ENCODE measurements around the gene RGS10. TPM values are rescaled to one million over a fixed set of nuclear protein-coding genes. Genes with fewer than 3 reads are reported as not detected.

The RGS10 gene
- total RNA-seq, 1 experiment from 2014 or later: 16.6 TPM

DNA sequence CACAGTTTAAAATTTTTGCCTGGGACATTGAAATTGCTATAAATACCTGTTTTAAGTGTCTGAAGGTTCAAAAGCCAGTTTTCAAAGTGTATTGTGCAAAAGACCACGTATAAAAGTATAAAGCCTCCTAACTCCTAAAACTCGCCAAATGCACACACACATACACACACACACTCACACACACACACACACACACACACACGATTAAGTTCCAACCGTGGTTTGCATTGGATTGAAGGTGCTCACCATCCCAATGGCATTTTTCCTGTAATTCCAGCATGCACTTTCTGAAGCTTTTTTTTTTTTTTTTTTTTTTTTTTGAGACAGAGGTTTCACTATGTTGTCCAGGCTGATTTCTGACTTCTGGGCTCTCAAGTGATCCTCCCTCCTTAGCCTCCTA lies 2.8 kb upstream of the RGS10 start:
- POLR2A ChIA-PET (ENCODE audit: low non-redundant PET): no interaction called here
- H3K4me1 ChIP-seq (ENCODE audit: insufficient read depth, low read length, poor library complexity, severe bottlenecking): peaks cover 42% of the 10 kb centered on the region
- no peak for DNase-seq (ENCODE audit: low spot score)
- TF ChIP-seq, protein P1, sequence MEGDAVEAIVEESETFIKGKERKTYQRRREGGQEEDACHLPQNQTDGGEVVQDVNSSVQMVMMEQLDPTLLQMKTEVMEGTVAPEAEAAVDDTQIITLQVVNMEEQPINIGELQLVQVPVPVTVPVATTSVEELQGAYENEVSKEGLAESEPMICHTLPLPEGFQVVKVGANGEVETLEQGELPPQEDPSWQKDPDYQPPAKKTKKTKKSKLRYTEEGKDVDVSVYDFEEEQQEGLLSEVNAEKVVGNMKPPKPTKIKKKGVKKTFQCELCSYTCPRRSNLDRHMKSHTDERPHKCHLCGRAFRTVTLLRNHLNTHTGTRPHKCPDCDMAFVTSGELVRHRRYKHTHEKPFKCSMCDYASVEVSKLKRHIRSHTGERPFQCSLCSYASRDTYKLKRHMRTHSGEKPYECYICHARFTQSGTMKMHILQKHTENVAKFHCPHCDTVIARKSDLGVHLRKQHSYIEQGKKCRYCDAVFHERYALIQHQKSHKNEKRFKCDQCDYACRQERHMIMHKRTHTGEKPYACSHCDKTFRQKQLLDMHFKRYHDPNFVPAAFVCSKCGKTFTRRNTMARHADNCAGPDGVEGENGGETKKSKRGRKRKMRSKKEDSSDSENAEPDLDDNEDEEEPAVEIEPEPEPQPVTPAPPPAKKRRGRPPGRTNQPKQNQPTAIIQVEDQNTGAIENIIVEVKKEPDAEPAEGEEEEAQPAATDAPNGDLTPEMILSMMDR (conservative IDR thresholded peaks at IDR 0.05; ENCODE audit: low read depth, low read length): no peak
- no peak for TF ChIP-seq EZH2 (IDR thresholded peaks at IDR 0.05; ENCODE audit: borderline replicate concordance, low read depth, low read length, poor library complexity, severe bottlenecking)
- BruUV-seq (replicated peaks): no TSS peak
- H3K36me3 ChIP-seq (ENCODE audit: insufficient read depth, low read length, poor library complexity, severe bottlenecking): no peaks in the 10 kb centered on the region
- CTCF ChIA-PET: no interaction called here
- H3K4me3 ChIP-seq (ENCODE audit: low read depth, low read length, poor library complexity, severe bottlenecking): no peak overlapping the region
- no peaks in the 10 kb centered on the region for H3K27me3 ChIP-seq (replicated peaks; ENCODE audit: insufficient read depth, low read depth, low read length, poor library complexity)
- no peaks in the 10 kb centered on the region for H3K9me3 ChIP-seq (ENCODE audit: low read depth, low read length, poor library complexity, severe bottlenecking)
- intact Hi-C loops (cut with micrococcal nuclease; ENCODE audit: unreplicated experiment): no loop called here
- no peak overlapping the region for H3K27ac ChIP-seq (ENCODE audit: low read depth, low read length, poor library complexity, severe bottlenecking)

DNA sequence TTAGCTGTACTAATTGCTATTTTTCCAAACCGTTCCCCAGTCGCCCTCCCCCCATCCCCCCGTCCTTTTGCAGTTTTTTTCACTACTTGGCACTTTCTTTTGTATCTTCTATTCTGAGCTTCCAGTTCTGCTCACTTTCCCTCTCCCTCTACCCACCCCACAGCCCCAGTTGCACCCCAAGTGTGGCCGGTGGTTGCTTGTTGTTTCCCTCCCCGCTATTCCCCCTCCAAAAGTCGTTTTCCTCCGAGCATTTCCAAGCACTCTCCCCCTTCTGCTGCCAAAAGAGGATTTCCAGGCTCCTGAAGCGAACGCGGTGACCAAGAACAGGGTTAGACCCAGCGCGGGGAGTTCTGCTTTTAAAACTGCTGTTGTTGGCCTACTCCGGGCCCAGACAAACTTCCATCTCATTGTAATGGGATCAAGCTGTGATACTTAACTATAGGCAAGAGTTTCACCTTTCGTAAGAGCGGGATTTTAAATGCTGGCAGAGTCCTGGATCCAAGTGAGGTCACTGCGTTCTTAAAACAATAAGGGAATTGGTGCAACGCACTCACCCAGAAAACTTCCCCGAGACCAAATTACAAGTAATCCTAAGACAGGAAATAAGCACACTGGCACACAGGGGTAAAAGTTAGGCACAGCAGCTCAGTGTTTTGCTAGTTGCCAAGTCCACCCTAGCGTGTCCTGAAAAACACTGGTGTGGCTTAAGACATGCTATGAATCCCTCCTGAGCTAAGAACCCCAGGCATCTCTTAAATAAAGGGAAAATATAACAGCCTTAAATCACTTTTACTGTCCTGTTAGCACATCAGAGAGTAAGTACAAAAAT lies 1.5 kb upstream of the RGS10 start:
- peak; percentile 78 for DNase-seq (ENCODE audit: low spot score)
- H3K36me3 ChIP-seq (ENCODE audit: insufficient read depth, low read length, poor library complexity, severe bottlenecking): no peaks in the 10 kb centered on the region
- H3K27ac ChIP-seq (ENCODE audit: low read depth, low read length, poor library complexity, severe bottlenecking): peak overlapping the region; percentile 77

DNA sequence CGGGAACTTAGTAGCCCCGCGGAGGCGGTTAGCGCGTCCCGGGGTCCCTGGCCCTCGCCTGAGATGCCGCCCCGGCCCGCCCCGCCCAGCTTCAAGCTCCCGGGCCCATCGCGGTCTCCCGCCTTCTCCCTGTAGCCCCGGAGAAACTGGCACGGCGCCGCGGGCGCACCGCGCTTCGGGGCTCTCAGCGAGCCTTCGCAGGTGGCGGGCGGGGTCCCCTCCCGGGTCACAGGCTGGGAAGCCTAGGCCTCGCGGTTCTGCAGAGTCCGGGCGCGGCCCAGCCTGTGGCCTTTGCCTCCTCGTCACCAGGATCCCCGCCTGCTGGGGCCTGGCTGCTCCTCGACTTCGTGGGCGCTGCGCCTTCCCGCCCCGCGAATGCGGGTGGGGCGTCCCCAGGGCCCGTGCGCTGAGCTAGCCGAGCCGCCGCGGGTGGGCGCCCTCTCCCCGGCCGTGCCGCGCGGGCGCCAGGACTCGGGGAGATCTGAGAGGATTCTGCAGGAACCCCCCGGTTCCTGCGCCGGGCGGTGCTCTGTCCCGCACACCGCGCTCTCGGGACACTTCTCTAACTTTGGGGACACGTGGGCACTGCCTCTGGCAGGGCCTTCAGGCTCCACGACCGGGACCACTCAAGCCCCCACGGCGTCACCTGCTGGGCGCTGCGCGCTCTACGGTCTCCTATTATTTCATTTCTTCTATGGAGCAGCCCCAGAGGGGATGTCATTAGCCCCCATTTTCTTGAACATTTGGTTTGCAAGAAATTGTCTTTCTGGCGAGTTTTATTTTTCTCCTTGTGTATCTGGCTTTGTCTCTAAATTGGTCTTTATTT lies 682 bp upstream of the RGS10 start:
- Histone ChIP-seq H3K4me1 (ENCODE audit: insufficient read depth, low read length, poor library complexity, severe bottlenecking) (peaks cover 42% of the 10 kb centered on the region), H3K27me3 (replicated peaks; ENCODE audit: insufficient read depth, low read depth, low read length, poor library complexity) (no peaks in the 10 kb centered on the region), H3K9me3 (ENCODE audit: low read depth, low read length, poor library complexity, severe bottlenecking) (no peaks in the 10 kb centered on the region), H3K36me3 (ENCODE audit: insufficient read depth, low read length, poor library complexity, severe bottlenecking) (no peaks in the 10 kb centered on the region), H3K27ac (ENCODE audit: low read depth, low read length, poor library complexity, severe bottlenecking) (peak overlapping the region; percentile 77), H3K4me3 (ENCODE audit: low read depth, low read length, poor library complexity, severe bottlenecking) (peak overlapping the region; percentile 67)
- BruUV-seq (replicated peaks): no TSS peak
- ChIA-PET CTCF (interaction anchor here (0.6 to 1.0 kb wide), 2 partner anchors 12 to 24 kb away, joined by 3 to 4 read pairs; no protein-coding TSS in a partner anchor), POLR2A (ENCODE audit: low non-redundant PET) (interaction anchor here (0.5 kb wide), 1 partner anchor 333 kb away, joined by 4 read pairs; no protein-coding TSS in a partner anchor)
- intact Hi-C loops (cut with micrococcal nuclease; ENCODE audit: unreplicated experiment): loop anchor here (5.0 kb wide), 1 partner anchor 336 kb away; the partner anchor contains the start of gene GRK5
- TF ChIP-seq EZH2 (IDR thresholded peaks at IDR 0.05; ENCODE audit: borderline replicate concordance, low read depth, low read length, poor library complexity, severe bottlenecking): no peak
- TF ChIP-seq, protein P1 (conservative IDR thresholded peaks at IDR 0.05; ENCODE audit: low read depth, low read length): peak; percentile 62
- peak; percentile 77 for DNase-seq (ENCODE audit: low spot score)

More for the DNA sequence above, 1.5 kb upstream of the RGS10 start:
- CTCF ChIA-PET: interaction anchor here (0.6 to 1.0 kb wide), 2 partner anchors 13 to 25 kb away, joined by 3 to 4 read pairs; no protein-coding TSS in a partner anchor
- POLR2A ChIA-PET (ENCODE audit: low non-redundant PET): interaction anchor here (0.5 kb wide), 1 partner anchor 334 kb away, joined by 4 read pairs; no protein-coding TSS in a partner anchor
- TSS peak; percentile 84 for BruUV-seq (replicated peaks)
- Histone ChIP-seq H3K9me3 (ENCODE audit: low read depth, low read length, poor library complexity, severe bottlenecking) (no peaks in the 10 kb centered on the region), H3K4me3 (ENCODE audit: low read depth, low read length, poor library complexity, severe bottlenecking) (peak overlapping the region; percentile 67), H3K27me3 (replicated peaks; ENCODE audit: insufficient read depth, low read depth, low read length, poor library complexity) (no peaks in the 10 kb centered on the region), H3K4me1 (ENCODE audit: insufficient read depth, low read length, poor library complexity, severe bottlenecking) (peaks cover 42% of the 10 kb centered on the region)
- intact Hi-C loops (cut with micrococcal nuclease; ENCODE audit: unreplicated experiment): loop anchor here (5.0 kb wide), 1 partner anchor 337 kb away; the partner anchor contains the start of gene GRK5
- TF ChIP-seq EZH2 (IDR thresholded peaks at IDR 0.05; ENCODE audit: borderline replicate concordance, low read depth, low read length, poor library complexity, severe bottlenecking): no peak
- TF ChIP-seq, protein P1 (conservative IDR thresholded peaks at IDR 0.05; ENCODE audit: low read depth, low read length): no peak
